NCI-H1694 (cell line): ENCODE data around the gene AGXT.

ENCODE experiments used
- DNase-seq: peaks from one replicate; lab custom pipeline; 2025; lab: John Stamatoyannopoulos, UW

Gene AGXT

GRCh38 chr2:240886678-240887609 is 18.3 kb downstream of the AGXT start:
- DNase-seq: no peak

DNA sequence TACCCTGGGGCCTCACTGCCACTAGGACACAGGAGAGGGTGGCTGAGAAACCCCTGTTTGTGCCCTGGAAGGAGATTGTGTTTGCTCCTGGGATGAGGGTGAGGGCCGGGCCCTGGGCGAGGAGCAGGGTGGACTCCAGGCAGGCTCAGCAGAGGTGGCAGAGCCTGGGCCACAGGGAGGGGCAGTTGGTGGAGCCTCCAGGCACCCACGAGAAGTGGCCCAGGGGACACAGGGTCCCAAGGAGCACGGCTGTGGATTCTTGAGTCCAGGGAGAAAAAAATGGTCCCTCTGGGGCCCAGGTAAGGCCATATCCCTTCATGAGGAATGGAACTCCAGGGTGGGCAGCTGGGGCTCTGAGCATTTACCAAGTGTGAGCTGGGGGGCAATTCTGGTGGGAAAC is 19.0 kb downstream of the AGXT start:
- no peak for DNase-seq

DNA sequence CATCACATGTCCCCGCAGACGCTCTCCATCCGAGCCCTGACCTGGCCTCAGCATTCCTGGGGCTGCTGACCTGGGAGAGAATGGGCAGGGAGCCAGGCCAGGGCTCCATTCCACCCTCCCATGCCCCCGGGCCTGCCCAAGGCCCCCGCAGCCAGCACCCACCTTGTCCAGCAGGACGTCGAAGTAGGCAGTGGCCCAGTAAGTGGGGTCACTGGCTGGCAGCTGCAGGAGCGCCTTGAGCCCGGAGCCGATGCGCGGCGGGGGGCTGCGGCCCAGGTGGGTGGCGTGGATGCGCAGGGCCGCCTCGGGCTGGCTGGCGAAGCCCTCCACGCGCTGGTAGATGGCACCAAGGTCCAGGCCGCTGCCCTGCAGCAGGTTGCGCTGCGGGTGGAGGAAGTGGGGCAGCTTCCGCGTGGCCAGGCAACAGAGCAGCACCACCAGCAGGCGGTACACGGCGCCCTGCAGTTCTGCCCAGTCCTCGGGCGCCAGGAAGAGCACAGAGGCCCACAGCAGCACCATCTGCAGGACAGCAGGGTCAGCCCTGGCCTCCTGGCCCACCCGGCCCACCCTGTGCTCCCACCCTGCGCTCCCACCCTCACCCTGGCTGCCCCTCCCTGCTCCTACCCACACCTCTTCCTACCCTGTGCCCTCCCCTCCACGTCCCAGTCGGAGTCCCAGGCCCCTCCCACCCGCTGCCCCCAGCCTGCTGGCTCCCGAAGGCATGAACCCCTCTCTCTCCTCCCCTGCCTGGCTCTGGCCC is 19.7 kb downstream of the AGXT start:
- no peak for DNase-seq

DNA sequence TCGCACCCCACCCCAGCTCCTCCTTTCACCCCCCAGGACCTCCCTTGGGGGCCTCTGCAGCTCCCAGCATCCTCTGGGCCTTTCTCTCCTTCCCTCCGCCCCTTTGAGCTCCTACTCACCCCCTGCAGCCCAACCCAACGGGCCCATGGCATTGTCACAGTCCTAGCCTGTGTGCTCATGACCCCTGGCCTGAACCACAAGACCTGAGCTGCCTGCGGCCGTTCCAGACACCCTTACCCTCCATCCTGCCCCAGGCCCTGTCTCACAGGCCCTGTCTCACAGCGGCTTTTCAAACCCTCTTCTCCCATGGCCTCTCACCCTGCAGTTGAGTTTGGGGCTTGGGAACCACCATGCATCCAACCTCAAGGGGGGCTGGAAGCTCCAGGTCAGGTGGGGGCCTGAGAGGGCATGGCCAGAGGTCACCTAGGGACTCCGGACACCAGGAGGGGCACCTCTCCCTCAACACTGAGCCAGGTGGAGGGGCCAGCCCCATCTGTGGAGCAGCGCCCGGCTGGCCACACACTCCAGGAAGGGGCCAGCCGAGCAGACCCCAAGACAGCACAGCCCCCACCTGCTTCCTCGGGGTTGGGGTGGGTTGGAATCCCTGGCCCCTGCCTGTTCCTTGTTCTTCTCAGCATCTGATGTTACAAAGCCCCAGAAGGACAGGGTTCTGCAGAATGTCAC is 20.4 kb downstream of the AGXT start:
- no peak for DNase-seq

- no peak for DNase-seq
Measured at GRCh38 chr2:240889601-240890560, 21.3 kb downstream of the AGXT start.

DNA sequence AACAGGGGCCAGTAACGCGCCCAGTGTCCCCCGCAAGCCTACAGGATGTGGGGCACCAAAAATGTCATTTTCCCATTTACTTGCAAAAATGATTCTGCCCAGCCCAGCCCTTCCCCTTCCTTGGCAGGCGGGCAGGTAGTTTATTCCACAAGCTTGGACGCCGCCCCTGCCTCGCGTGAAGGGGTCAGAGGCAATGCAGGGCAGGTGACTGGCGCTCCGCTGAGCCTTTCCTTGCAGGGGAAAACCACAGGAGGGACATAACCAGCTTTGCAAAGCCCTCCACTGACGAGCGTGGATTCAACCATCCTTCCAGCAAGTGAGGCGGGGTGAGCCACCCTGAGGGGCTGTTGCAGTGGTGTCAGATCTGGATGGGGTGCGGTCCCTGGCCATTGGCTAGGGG is 22.1 kb downstream of the AGXT start:
- DNase-seq: no peak

DNA sequence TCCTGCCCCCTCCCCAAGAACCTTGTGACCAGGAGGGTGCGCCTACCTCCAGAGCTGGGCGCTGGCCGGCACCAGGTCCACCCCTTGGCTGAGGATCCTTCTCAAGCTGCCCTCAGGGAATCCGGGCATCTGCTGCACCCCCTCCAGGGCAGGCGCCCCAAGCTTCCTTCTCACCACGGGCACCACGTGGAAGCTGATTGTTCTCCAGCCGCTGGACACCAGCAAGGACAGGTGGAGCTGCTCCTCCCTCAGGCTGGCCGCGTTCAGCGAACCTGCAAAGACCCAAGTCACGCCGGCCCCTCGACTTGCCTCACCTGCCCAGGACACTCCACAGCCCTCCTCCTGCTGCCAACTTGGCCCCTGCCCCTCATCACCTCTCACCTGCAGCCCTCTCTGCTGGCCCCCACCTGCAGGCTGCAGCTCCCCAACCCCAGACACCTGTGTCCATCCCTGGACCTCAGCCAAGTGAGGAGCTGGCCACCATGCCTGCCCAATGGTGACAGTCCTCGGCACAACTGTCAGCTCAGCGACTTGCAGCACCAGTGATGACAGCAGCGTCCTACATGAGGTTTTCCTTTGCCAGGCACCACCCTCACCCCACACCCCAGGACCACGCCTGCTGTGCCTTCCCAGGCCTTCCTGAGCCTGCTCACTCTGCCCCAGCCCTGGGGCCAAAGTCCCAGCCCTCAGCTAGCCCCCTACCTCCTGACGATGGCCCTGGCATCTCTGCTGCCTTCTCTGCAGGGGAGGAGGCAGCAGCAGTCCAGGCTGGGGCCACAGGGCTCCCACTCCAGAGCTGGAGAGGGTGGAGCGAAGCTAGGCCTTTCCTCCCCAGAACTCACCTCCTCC is 23.1 kb downstream of the AGXT start:
- no peak for DNase-seq

DNA sequence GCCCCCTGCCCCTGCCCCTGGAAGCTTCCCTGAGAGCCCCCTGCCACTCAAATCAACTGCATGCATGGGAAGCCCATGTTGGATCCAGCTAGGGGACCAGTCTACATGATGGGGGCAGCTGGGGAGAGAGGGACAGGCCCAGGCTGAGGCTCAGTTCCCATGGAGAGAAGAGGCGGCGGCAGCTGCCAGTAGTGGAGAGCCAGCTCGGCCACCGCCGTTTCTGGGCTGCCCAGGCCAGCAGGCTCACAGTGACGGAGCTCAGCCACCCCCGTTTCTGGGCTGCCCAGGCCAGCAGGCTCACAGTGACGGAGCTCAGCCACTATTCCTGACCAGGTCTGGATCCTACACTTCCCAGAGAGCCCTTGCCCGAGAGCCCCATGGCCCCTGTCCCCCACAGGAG is 23.7 kb downstream of the AGXT start:
- no peak for DNase-seq

DNA sequence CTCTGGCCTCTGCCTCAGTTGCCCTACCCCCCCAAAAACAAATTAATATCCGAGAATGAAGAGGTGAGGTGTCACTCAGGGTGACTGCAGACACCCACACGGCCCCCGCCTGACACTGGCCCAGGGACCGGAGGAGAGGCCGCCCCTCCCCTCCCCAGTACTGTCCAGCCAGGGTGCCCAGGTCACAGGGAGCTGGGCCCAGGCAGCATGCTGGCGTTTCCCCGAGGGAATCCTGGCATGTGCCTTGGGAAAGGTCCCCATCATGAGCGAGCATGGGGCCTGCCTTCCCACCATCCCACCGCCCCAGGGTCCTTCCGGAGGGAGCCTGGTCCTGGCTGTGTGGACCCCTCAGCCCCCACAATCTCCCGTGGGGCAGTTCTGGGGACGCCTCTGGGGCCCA is 24.3 kb downstream of the AGXT start:
- DNase-seq: no peak

DNA sequence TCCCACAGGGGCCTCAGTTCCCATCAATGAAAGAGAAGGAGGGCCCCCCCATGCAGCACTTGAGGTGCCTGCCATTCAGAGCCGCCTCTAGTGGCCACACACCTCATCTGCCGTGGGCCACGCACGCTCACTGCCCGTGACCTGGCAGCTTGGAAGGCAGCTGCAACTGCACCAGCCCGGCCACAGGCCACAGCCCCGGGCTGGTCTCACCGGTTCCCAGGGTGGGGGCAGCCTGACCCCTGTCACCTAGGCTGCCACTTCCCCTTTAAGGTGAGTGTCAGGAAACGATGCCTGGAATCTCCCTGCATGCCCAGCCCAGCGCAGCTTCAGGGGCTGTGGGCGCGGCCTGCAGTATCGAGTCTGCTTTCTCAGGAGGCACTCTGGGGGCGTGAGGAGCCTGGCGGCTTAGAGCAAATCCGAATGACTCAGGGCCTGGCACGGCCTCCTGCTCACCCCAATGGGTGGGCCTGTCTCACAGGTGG is 24.8 kb downstream of the AGXT start:
- DNase-seq: no peak

GRCh38 chr2:240894006-240894405 is 25.4 kb downstream of the AGXT start:
- DNase-seq: no peak

GRCh38 chr2:240894836-240895558 is 26.4 kb downstream of the AGXT start:
- DNase-seq: no peak

- no peak for DNase-seq
Measured at GRCh38 chr2:240895656-240896388, 27.2 kb downstream of the AGXT start, which contains the start of gene MAB21L4. Gene MAB21L4 (minus strand): TSS chr2:240896156. CDS start chr2:240895997, 159 bp downstream.

- no peak for DNase-seq
Measured at GRCh38 chr2:240896394-240896793, 27.8 kb downstream of the AGXT start.

GRCh38 chr2:240896871-240897692 is 28.5 kb downstream of the AGXT start:
- DNase-seq: no peak

GRCh38 chr2:240898108-240898730 is 29.6 kb downstream of the AGXT start:
- no peak for DNase-seq

GRCh38 chr2:240898731-240899467 is 30.3 kb downstream of the AGXT start:
- DNase-seq: no peak
